Measurements from ENCODE around the gene OXNAD1.

DNA sequence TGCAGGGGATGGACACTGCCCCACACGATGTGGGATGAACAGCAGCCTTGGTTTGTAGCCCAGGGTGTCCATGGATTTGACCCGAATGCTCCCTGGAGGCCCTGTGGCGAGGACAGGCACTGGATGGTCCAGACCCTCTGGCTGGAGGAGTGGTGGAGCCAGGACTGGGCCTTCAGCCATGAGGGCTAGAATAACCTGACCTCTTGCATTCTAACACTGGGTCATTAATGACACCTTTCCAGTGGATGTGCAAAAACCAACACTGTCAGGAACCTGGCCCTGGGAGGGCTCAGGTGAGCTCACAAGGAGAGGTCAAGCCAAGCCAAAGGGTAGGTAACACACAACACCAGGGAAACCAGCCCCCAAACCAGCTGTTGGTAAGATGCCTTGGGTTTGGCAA is 51.4 kb downstream of the OXNAD1 start:
- TF ChIP-seq, protein P1, sequence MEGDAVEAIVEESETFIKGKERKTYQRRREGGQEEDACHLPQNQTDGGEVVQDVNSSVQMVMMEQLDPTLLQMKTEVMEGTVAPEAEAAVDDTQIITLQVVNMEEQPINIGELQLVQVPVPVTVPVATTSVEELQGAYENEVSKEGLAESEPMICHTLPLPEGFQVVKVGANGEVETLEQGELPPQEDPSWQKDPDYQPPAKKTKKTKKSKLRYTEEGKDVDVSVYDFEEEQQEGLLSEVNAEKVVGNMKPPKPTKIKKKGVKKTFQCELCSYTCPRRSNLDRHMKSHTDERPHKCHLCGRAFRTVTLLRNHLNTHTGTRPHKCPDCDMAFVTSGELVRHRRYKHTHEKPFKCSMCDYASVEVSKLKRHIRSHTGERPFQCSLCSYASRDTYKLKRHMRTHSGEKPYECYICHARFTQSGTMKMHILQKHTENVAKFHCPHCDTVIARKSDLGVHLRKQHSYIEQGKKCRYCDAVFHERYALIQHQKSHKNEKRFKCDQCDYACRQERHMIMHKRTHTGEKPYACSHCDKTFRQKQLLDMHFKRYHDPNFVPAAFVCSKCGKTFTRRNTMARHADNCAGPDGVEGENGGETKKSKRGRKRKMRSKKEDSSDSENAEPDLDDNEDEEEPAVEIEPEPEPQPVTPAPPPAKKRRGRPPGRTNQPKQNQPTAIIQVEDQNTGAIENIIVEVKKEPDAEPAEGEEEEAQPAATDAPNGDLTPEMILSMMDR (IDR thresholded peaks at IDR 0.05), result no peak
- TF ChIP-seq POLR2A (IDR thresholded peaks at IDR 0.05) (no peak), EP300 (IDR thresholded peaks at IDR 0.05) (no peak), POLR2AphosphoS5 (IDR thresholded peaks at IDR 0.05) (no peak)
